Activated CD8-positive, alpha-beta T cell treated with anti-CD3 and anti-CD28 coated beads, Interleukin-2, amount 10 ng/mL, durations not matched to agents 7 days and 5 days (primary cell): ENCODE data around the gene UBASH3A. TPM values are rescaled to one million over a fixed set of nuclear protein-coding genes. Genes with fewer than 3 reads are reported as not detected.

ENCODE experiments used
- ATAC-seq: fragments of 150-1000 bp; cut with Tn5 transposase; one replicate; pipeline ENCODE4 v1.10.0; 2021; ENCODE audit warnings: moderate library complexity
- CTCF ChIA-PET: fragments of 350-600 bp; sonication (Branson Sonifier 250); formaldehyde crosslinking; loops from one replicate; lab custom pipeline; 2021; ENCODE audit warnings: antibody characterized with exemption; lab: Charles Lee
- POLR2A ChIA-PET: fragments of 350-600 bp; sonication (Branson Sonifier 250); formaldehyde crosslinking; loops from one replicate; lab custom pipeline; 2021; ENCODE audit warnings: antibody characterized with exemption; lab: Charles Lee
- DNase-seq: peaks from one replicate; pipeline ENCODE4 v3.0.0-alpha.2; 2020
- H3K27ac Mint-ChIP-seq: one replicate; pipeline ENCODE4 v1.8.0; 2021; ENCODE audit warnings: mild to moderate bottlenecking, mixed read lengths
- H3K27me3 Mint-ChIP-seq: one replicate; pipeline ENCODE4 v1.8.0; 2021; ENCODE audit warnings: low read depth, mixed read lengths
- H3K36me3 Mint-ChIP-seq: one replicate; pipeline ENCODE4 v1.8.0; 2021; ENCODE audit warnings: low read depth, mixed read lengths
- H3K4me1 Mint-ChIP-seq: one replicate; pipeline ENCODE4 v1.8.0; 2021; ENCODE audit warnings: low read depth, mixed read lengths
- H3K4me3 Mint-ChIP-seq: one replicate; pipeline ENCODE4 v1.8.0; 2021; ENCODE audit warnings: mild to moderate bottlenecking, mixed read lengths
- H3K9me3 Mint-ChIP-seq: one replicate; pipeline ENCODE4 v1.8.0; 2022; ENCODE audit warnings: mixed read lengths; ENCODE audit not compliant: insufficient read depth
- total RNA-seq, 2 experiments: library from RNA; stranded (reverse); gene quantifications; one replicate each; pipeline ENCODE4 v1.2.3, GENCODE V29; 2021

Gene UBASH3A
- total RNA-seq, 2 experiments from 2014 or later = 68.7 to 74.0 TPM

GRCh38 chr21:42441963-42442362 lies 38.3 kb downstream of the UBASH3A start:
- Mint-ChIP-seq H3K36me3 (peaks cover 95% of the 10 kb centered on the region), H3K9me3 (no peaks in the 10 kb centered on the region), H3K27me3 (no peaks in the 10 kb centered on the region), H3K4me3 (no peak overlapping the region), H3K4me1 (peaks cover 46% of the 10 kb centered on the region), H3K27ac (no peak overlapping the region)
- ChIA-PET CTCF (interaction anchor here (1.0 to 1.2 kb wide), 3 partner anchors 104 to 183 kb away, joined by 3 to 4 read pairs (median 3); no protein-coding TSS in a partner anchor), POLR2A (interaction anchor here (1.0 to 1.7 kb wide), 3 partner anchors 16 to 38 kb away, joined by 3 to 5 read pairs (median 4); partner anchors contain the start of gene UBASH3A)
- no peak for DNase-seq
- no peak for ATAC-seq

- no peak overlapping the region for H3K4me3 Mint-ChIP-seq
- no peaks in the 10 kb centered on the region for H3K27me3 Mint-ChIP-seq
- no peaks in the 10 kb centered on the region for H3K9me3 Mint-ChIP-seq
- DNase-seq = no peak
- POLR2A ChIA-PET = interaction anchor here (0.6 to 1.4 kb wide), 2 partner anchors 17 to 50 kb away, joined by 3 to 4 read pairs; no protein-coding TSS in a partner anchor
- H3K36me3 Mint-ChIP-seq = peaks cover 95% of the 10 kb centered on the region
- H3K4me1 Mint-ChIP-seq = peaks cover 55% of the 10 kb centered on the region
- H3K27ac Mint-ChIP-seq = peak overlapping the region; percentile 56
- ATAC-seq = no peak
- CTCF ChIA-PET = no interaction called here
Observed at GRCh38 chr21:42443181-42443785, 39.6 kb downstream of the UBASH3A start.

DNA sequence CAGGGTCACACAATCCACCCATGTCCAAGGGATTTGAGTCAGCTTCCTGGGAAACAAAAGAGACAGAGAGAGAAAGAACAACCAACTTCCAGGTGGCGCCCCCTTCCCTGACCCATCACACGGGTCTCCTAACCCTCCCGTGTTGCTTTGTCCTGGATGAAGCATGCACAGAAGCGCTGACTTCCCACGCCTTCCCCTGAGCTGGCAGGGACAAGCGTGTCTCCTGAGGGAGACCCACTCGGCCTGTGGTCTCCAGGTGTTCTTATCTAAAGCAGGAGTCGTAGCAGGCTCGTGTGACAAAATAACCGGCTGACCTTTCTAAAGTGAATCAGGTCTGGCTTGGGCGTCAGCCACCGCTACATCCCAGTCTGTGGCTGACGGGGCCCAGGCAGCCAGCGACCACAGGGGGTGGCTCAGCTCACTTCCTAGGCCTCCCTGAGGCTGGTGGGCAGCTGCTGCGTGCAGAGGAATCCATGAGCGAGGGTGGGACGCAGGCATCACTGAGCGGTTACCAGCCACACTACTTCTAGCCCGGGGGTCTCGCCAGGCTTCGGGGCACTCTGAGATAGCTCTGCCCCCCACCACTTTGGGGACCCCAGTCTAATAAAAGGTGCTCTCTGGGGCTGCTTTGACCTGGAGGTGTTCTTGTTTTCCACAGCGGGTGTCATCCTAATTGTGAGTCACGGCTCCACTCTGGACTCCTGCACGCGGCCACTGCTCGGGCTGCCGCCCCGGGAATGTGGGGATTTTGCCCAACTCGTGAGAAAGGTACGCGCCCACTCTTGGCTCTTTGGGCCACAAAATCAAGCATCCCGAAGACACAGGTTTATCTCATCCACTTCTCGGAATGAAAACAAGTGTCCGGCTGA lies 40.4 kb downstream of the UBASH3A start:
- H3K4me1 Mint-ChIP-seq = peaks cover 54% of the 10 kb centered on the region
- CTCF ChIA-PET = interaction anchor here (2.2 kb wide), 1 partner anchor 63 kb away, joined by 7 read pairs; no protein-coding TSS in a partner anchor

GRCh38 chr21:42444745-42445059 lies 41.0 kb downstream of the UBASH3A start:
- Mint-ChIP-seq H3K27me3 (no peaks in the 10 kb centered on the region), H3K36me3 (peaks cover 81% of the 10 kb centered on the region), H3K4me3 (no peak overlapping the region), H3K4me1 (peaks cover 53% of the 10 kb centered on the region), H3K9me3 (no peaks in the 10 kb centered on the region), H3K27ac (no peak overlapping the region)
- CTCF ChIA-PET = interaction anchor here (2.2 kb wide), 1 partner anchor 63 kb away, joined by 7 read pairs; no protein-coding TSS in a partner anchor
- DNase-seq (no peak), ATAC-seq (no peak)
- POLR2A ChIA-PET = interaction anchor here (1.5 kb wide), 1 partner anchor 19 kb away, joined by 6 read pairs; no protein-coding TSS in a partner anchor

More for the DNA sequence above, 40.4 kb downstream of the UBASH3A start:
- Mint-ChIP-seq H3K9me3 (no peaks in the 10 kb centered on the region), H3K36me3 (peaks cover 87% of the 10 kb centered on the region), H3K4me3 (no peak overlapping the region), H3K27me3 (no peaks in the 10 kb centered on the region), H3K27ac (peak overlapping the region; percentile 56)
- ATAC-seq (no peak), DNase-seq (no peak)
- POLR2A ChIA-PET = no interaction called here

DNA sequence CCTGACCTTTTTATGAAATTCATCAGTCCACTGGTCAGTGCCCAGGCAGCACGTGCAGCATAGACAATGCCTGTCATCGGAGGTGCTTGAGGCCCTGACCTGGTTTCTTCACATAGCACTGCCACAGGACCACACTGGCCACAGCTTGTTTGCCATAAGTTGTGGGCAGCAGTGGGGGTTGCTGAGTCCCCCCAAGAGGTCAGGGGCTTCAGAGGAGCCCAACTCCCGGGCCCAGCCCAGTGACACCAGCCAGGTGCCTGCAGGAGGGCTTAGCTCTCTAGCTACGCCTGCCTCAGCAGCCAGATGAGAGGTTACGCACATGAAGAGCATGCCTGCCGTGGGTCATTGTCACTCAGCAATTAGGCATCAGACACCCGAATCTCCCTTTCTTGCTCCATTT lies 41.6 kb downstream of the UBASH3A start:
- H3K4me3 Mint-ChIP-seq = no peak overlapping the region
- no peak overlapping the region for H3K27ac Mint-ChIP-seq
- no peak for DNase-seq
- no peaks in the 10 kb centered on the region for H3K27me3 Mint-ChIP-seq
- ChIA-PET POLR2A (interaction anchor here (1.5 kb wide), 1 partner anchor 20 kb away, joined by 6 read pairs; no protein-coding TSS in a partner anchor), CTCF (interaction anchor here (1.4 to 2.2 kb wide), 2 partner anchors 64 to 107 kb away, joined by 4 to 7 read pairs; no protein-coding TSS in a partner anchor)
- peaks cover 53% of the 10 kb centered on the region for H3K4me1 Mint-ChIP-seq
- peaks cover 75% of the 10 kb centered on the region for H3K36me3 Mint-ChIP-seq
- no peaks in the 10 kb centered on the region for H3K9me3 Mint-ChIP-seq
- no peak for ATAC-seq

- ChIA-PET POLR2A (interaction anchor here (0.8 to 1.5 kb wide), 2 partner anchors 24 to 43 kb away, joined by 3 read pairs; partner anchors contain the start of gene UBASH3A), CTCF (interaction anchor here (1.3 to 2.2 kb wide), 3 partner anchors 65 to 108 kb away, joined by 3 to 7 read pairs (median 4); no protein-coding TSS in a partner anchor)
- H3K4me1 Mint-ChIP-seq = peaks cover 57% of the 10 kb centered on the region
- ATAC-seq (no peak), DNase-seq (no peak)
- no peaks in the 10 kb centered on the region for H3K27me3 Mint-ChIP-seq
- H3K27ac Mint-ChIP-seq = peak overlapping the region; percentile 18
- H3K9me3 Mint-ChIP-seq = no peaks in the 10 kb centered on the region
- no peak overlapping the region for H3K4me3 Mint-ChIP-seq
- peaks cover 65% of the 10 kb centered on the region for H3K36me3 Mint-ChIP-seq
Observed at GRCh38 chr21:42446531-42446930, 42.8 kb downstream of the UBASH3A start.

GRCh38 chr21:42447182-42447581 lies 43.5 kb downstream of the UBASH3A start:
- ATAC-seq = no peak
- Mint-ChIP-seq H3K27me3 (no peaks in the 10 kb centered on the region), H3K36me3 (peaks cover 59% of the 10 kb centered on the region), H3K27ac (peak overlapping the region; percentile 54), H3K4me1 (peaks cover 57% of the 10 kb centered on the region), H3K9me3 (no peaks in the 10 kb centered on the region), H3K4me3 (no peak overlapping the region)
- no peak for DNase-seq
- CTCF ChIA-PET = interaction anchor here (1.3 kb wide), 1 partner anchor 87 kb away, joined by 3 read pairs; no protein-coding TSS in a partner anchor
- POLR2A ChIA-PET = interaction anchor here (1.5 kb wide), 1 partner anchor 24 kb away, joined by 3 read pairs; no protein-coding TSS in a partner anchor

- Mint-ChIP-seq H3K9me3 (no peaks in the 10 kb centered on the region), H3K27me3 (no peaks in the 10 kb centered on the region), H3K36me3 (peaks cover 53% of the 10 kb centered on the region), H3K27ac (no peak overlapping the region), H3K4me1 (peaks cover 57% of the 10 kb centered on the region), H3K4me3 (no peak overlapping the region)
- ChIA-PET POLR2A (interaction anchor here (1.5 kb wide), 1 partner anchor 25 kb away, joined by 3 read pairs; no protein-coding TSS in a partner anchor), CTCF (interaction anchor here (3.2 to 4.7 kb wide), 2 partner anchors 137 to 302 kb away, joined by 9 to 29 read pairs; no protein-coding TSS in a partner anchor)
- no peak for DNase-seq
- no peak for ATAC-seq
Observed at GRCh38 chr21:42447732-42448131, 44.0 kb downstream of the UBASH3A start.

- CTCF ChIA-PET = interaction anchor here (0.7 to 4.7 kb wide), 6 partner anchors 28 to 303 kb away, joined by 4 to 29 read pairs (median 10); partner anchors contain the start of gene TFF1
- Mint-ChIP-seq H3K9me3 (no peaks in the 10 kb centered on the region), H3K27me3 (no peaks in the 10 kb centered on the region), H3K4me3 (no peak overlapping the region), H3K4me1 (peaks cover 59% of the 10 kb centered on the region), H3K27ac (peak overlapping the region; percentile 23), H3K36me3 (peaks cover 44% of the 10 kb centered on the region)
- no peak for ATAC-seq
- DNase-seq = no peak
- POLR2A ChIA-PET = interaction anchor here (0.6 to 1.3 kb wide), 4 partner anchors 24 to 138 kb away, joined by 3 to 4 read pairs (median 3); no protein-coding TSS in a partner anchor
Observed at GRCh38 chr21:42448686-42449085, 45.0 kb downstream of the UBASH3A start.

- DNase-seq = no peak
- ChIA-PET POLR2A (no interaction called here), CTCF (interaction anchor here (4.7 kb wide), 1 partner anchor 141 kb away, joined by 29 read pairs; no protein-coding TSS in a partner anchor)
- Mint-ChIP-seq H3K4me3 (no peak overlapping the region), H3K27me3 (no peaks in the 10 kb centered on the region), H3K4me1 (peaks cover 57% of the 10 kb centered on the region), H3K9me3 (no peaks in the 10 kb centered on the region), H3K27ac (no peak overlapping the region), H3K36me3 (peaks cover 14% of the 10 kb centered on the region)
- no peak for ATAC-seq
Observed at GRCh38 chr21:42451941-42452340, 48.2 kb downstream of the UBASH3A start.
